H4 (cell line): Measurements from ENCODE around the gene ENOSF1. TPM values are rescaled to one million over a fixed set of nuclear protein-coding genes. Genes with fewer than 3 reads are reported as not detected.
"Not testable (repeated sequence)": the region's sequence is repeated elsewhere in the genome, so short reads cannot be mapped to it uniquely, and the experiment has no call there.

Source experiments
- DNase-seq: peaks from one replicate; pipeline ENCODE4 v3.0.0-alpha.2; 2015; ENCODE audit warnings: low spot score
- total RNA-seq: library from RNA; depleted of rRNA; stranded (reverse); fragments of >200 nt; shearing (Covaris generic); gene quantifications from 2 replicates; pipeline ENCODE4 v1.2.3, GENCODE V29; 2014

Gene ENOSF1
- total RNA-seq, 1 experiment from 2014 or later, result 7.6 TPM

DNA sequence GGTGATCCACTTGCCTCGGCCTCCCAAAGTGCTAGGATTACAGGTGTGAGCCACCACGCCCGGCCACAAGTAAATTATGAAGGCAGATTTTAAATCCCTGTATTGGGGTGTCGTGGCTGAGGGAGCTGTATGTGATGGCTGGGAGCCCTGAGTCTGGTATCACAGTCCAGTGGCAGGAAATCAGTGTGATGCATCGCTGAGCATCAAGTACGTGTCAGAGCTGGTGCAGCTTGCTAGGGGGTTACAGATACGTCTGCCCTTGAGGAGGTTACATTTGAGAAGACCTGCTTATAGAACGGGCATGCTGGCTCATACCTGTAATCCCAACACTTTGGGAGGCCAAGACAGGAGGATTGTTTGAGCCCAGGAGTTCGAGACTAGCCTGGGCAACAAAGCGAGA is 4.3 kb downstream of the ENOSF1 start:
- no peak for DNase-seq

- DNase-seq, result no peak
These were observed 6.0 kb downstream of the ENOSF1 start for GRCh38 chr18:706405-706804.

DNA sequence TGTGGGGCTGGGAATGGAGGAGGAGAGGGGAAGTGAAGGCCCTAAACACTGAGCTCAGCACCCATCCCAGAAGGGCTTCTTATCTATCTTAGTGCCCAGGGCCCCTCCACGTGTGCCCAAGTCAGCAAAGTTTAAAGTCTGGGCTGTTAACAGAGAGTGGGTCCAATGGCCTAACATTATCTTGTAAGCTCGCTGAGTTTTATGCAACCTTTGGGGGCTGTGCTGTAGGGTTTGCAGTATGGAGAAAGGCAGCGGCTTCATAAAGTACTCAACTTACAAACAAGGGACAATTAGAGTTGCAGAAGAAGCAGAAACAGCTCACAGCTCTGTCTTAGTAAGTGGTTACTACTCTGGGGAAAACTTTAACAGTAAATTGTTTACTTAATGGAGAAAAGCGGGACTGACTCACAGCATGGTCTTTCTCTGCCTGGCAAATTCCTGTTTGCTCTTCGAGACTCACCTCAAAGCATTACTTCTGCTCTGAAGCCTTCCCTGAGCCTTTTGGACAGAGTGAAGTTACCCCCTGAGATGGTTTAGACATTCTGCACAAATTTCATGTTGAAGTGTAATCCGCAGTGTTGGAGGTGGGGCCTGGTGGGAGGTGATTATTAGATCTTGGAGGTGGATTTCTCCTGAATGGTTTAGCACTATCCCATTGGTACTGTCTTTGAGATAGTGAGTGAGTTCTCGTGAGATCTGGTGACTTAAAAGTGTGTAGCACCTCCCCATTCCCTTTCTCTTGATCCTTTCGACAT is 9.0 kb downstream of the ENOSF1 start:
- peak; percentile 79 for DNase-seq

DNA sequence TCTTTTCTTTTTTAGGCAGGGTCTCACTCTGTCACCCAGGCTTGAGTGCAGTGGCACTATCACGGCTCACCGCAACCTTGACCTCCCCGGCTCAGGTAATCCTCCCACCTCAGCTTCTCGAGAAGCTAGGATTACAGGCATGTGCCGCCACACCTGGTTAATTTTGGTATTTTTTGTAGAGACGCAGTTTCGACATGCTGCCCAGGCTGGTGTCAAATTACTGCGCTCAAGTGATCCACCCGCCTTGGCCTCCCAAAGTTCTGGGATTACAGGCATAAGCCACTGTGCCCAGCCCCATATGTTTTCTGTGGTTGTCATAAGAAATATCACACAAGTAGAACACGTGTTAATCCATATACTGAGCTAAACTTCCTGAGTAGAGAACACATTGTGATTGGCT is 14.6 kb downstream of the ENOSF1 start:
- no peak for DNase-seq

DNA sequence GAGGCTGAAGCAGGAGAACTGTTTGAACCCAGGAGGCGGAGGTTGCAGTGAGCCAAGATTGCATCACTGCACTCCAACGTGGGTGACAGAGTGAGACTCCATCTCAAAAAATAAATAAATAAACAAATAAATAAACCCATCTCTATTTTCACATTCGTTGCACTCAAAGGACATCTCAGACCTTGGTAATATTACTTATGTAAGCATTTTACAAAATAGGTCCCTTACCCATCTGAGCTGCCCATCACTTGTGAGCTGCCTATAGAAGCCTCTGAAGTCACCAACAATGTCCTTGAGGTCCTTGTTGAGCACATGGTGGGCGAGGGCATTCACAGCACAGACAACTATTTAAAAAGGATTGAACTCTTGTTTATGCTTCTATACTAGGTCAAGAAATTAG is 15.4 kb downstream of the ENOSF1 start:
- no peak for DNase-seq

DNA sequence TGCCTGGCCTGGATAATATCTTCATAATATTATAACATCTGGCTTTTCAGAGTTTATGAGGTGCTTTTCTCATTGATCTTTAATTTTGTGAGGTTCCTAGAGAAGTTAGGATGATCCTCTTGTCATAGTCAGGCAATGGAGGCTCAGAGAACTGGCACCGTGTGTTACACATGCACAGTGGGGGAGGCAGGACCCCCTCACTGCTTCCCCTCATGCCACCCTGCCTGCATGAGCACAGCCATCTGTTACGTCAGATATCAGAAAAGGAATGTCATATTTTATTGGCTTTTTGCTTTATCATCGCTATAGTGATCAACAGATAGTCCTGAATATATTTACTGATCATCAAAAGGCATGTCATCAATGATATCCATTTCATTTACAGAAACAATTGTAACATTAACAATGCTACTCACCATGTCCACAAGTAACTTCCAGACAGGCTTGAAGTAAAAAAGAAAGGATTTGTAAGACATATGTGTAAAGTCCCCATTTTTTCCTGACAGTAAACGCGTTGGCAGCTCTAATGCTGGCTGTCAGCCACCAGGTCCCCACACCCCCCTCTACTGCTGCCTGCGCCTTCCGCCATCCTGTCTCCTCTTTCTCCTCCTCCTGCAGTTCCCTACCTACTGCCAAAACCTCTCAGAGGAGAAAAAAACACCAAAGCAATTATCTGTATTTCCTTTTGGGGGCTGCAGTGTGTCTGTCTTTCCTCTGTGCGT is 18.8 kb downstream of the ENOSF1 start:
- no peak for DNase-seq

GRCh38 chr18:692824-693223 is 19.6 kb downstream of the ENOSF1 start:
- DNase-seq, result no peak

DNA sequence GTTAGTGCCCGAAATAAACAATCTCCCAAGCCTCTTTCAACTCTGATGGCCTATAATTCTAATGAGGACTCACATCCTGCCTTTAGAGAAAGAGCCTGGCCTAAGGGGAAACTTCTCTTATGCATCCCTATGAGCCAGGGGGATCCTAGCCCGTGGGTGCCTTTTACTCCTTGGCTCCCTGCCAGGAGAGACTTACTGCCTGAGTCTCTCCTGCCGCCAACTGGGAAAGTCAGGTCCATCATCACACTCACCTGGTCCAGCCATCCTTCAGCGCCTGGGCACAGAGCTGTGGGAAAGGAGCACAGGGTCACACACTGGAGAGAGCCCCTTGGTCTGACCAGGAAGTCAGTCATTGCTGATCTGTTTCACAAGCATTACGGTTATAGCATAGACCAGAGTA is 24.1 kb downstream of the ENOSF1 start:
- DNase-seq, result no peak

- DNase-seq, result no peak
These were observed 25.9 kb downstream of the ENOSF1 start for GRCh38 chr18:686339-687111.

GRCh38 chr18:685438-685837 is 27.0 kb downstream of the ENOSF1 start:
- no peak for DNase-seq

DNA sequence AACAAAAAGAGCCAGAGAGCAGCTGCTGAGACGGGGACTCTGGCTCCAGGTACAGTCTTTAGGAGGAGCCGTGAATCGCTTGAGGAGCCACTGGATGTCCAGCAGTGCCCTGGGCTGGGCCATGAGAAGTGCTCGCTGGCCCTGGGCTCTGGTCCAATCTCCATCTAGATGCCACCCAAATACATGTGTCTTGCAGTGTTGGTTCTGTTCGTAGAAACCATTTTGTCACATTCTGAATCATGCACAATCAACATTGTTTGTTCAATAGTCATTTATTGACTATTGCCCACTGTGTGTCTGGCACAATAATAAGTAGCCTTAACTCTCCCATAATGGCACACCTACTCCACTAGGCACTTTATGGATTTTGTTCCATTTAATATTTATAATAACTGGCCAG is 28.9 kb downstream of the ENOSF1 start:
- no peak for DNase-seq

DNA sequence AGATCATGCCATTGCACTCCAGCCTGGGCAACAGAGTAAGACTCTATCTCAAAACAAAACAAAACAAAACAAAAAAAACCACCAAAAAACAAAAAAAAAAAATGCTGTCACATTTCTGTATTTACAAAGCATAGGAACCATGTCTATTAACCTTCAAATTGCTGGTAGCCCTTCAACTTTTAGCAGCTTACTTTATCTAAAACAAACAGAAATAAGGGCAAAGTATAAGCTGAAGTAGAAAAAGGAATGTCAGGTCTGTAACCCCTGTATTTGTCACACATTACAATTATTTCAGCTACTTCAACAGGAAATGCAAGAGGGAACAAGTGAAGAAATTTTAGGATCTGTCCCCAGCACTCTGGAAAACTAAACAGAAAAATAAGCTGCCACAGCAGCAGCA is 29.6 kb downstream of the ENOSF1 start:
- DNase-seq, result no peak

DNA sequence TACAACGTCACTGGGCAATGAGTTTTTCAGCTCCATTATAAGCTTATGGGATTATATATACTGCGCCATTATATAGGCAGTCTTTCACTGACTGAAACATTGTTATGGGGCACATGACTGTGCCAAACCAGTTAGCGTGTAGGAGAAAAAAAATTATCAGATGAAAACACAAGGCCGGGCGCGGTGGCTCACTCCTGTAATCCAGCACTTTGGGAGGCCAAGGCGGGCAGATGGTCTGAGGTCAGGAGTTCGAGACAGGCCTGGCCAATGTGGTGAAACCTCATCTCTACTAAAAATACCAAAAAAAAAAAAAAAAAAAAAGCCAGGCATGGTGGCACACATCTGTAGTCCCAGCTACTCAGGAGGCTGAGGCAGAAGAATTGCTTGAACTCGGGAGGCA is 30.0 kb downstream of the ENOSF1 start:
- DNase-seq, result not testable (repeated sequence)

- DNase-seq, result no peak
These were observed 30.4 kb downstream of the ENOSF1 start for GRCh38 chr18:681985-682384.

DNA sequence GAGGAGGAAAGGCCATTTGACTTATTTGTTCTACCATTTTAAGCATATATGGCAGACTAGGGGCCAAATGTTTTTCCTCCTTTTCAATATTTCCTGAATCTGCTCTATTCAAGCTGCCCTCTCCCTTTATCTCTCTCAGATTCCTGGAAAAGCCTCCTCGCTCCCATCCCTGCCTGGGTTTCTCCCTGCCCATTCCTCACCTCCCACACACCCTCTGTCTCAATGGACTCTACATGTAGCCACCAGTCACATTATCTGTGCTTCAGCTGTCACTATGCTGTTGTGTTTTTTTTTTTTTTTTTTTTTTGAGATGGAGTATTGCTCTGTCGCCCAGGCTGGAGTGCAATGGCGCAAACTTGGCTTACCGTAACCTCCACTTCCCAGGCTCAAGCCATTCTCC is 32.0 kb downstream of the ENOSF1 start:
- no peak for DNase-seq

GRCh38 chr18:679516-679915 is 32.9 kb downstream of the ENOSF1 start:
- no peak for DNase-seq

GRCh38 chr18:678482-679182 is 33.8 kb downstream of the ENOSF1 start:
- DNase-seq, result no peak

- no peak for DNase-seq
These were observed 34.5 kb downstream of the ENOSF1 start for GRCh38 chr18:677951-678381.

DNA sequence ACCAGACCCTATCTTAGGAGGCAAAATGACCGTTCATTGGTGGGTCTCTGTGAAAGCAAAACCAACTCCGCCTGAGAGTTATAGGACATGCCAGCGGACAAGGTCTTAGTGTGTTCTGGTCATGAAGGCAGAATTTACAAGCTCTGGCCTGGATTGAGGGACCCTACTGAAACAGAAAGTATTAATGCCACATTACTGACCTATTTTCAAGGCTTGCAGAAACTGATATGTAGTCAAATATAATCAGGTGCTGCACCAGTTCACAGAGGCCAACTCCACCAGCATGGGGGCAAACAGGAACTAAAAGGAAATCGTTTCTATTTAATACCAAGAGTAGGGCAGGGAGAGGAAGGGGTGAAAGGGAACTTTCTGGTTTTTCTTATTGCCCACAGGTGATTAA is 35.3 kb downstream of the ENOSF1 start:
- DNase-seq, result no peak

DNA sequence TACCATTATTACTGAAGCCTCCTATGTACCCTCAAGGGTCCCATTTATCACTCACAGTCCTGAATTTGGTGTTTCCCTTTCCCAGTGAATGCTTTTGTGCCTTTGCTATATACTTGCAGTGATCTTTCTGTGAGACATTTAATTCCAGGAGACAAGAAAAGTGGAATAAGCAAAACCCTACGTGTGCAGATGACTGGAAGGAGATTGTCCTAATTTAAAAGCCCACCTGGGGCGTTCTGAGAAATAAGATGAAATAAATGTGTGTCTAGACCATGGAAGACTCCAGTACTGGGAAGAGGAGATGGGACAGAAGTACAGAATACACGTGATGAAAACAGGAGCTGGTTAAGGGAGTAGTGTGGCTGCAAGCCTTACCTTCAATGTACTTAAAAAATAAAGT is 35.7 kb downstream of the ENOSF1 start:
- DNase-seq, result no peak

GRCh38 chr18:676069-676468 is 36.4 kb downstream of the ENOSF1 start:
- no peak for DNase-seq

DNA sequence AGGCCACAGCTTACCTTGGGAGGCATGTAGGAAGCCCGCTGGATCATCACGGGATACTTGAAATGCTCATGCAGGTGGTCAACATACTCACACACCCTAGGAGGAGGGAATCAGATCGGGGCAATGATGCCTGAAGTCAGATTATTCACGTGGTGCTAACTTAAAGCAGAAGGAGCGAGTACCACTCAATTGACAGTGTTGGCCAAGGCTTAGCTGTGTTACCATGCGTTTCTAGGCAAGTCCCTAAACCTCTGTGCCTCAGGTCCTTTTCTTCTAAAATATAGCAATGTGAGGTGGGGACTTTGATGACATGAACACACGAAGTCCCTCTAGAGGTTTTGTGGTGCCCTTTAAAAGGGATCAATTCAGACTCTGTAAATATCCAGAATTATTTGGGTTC is 37.1 kb downstream of the ENOSF1 start:
- DNase-seq, result no peak
